Measurements from ENCODE around the gene SLC6A8.

GRCh38 chrX:153651540-153652079 lies 36.1 kb upstream of the SLC6A8 start:
- TF ChIP-seq EZH2 (IDR thresholded peaks at IDR 0.05; ENCODE audit: insufficient read depth, poor library complexity, severe bottlenecking) (no peak), EZH2phosphoT487 (IDR thresholded peaks at IDR 0.05; ENCODE audit: insufficient read depth, low read depth) (no peak)
